ENCODE measurements around the gene ME2.

ME2 gene

GRCh38 chr18:50861617-50862016 lies 17.3 kb upstream of the ME2 start:
- H3K4me3 ChIP-seq (ENCODE audit: low read depth, low read length), result no peak overlapping the region
- no peak for TF ChIP-seq CTCF (conservative IDR thresholded peaks at IDR 0.05; ENCODE audit: low read depth, low read length)
- no peak for DNase-seq (ENCODE audit: low read depth)

- no peak overlapping the region for H3K4me3 ChIP-seq (ENCODE audit: low read depth, low read length)
- no peak for DNase-seq (ENCODE audit: low read depth)
- TF ChIP-seq CTCF (conservative IDR thresholded peaks at IDR 0.05; ENCODE audit: low read depth, low read length), result no peak
Measured at GRCh38 chr18:50862401-50862800, 16.5 kb upstream of the ME2 start.

GRCh38 chr18:50863840-50864375 lies 15.0 kb upstream of the ME2 start:
- no peak for DNase-seq (ENCODE audit: low read depth)
- no peak overlapping the region for H3K4me3 ChIP-seq (ENCODE audit: low read depth, low read length)
- TF ChIP-seq CTCF (conservative IDR thresholded peaks at IDR 0.05; ENCODE audit: low read depth, low read length), result no peak

GRCh38 chr18:50866765-50867164 lies 12.2 kb upstream of the ME2 start:
- peak; percentile 63 for DNase-seq (ENCODE audit: low read depth)
- peak; percentile 40 for TF ChIP-seq CTCF (conservative IDR thresholded peaks at IDR 0.05; ENCODE audit: low read depth, low read length)
- H3K4me3 ChIP-seq (ENCODE audit: low read depth, low read length), result no peak overlapping the region

GRCh38 chr18:50869150-50869549 lies 9.8 kb upstream of the ME2 start:
- TF ChIP-seq CTCF (conservative IDR thresholded peaks at IDR 0.05; ENCODE audit: low read depth, low read length), result no peak
- no peak for DNase-seq (ENCODE audit: low read depth)
- H3K4me3 ChIP-seq (ENCODE audit: low read depth, low read length), result no peak overlapping the region

- TF ChIP-seq CTCF (conservative IDR thresholded peaks at IDR 0.05; ENCODE audit: low read depth, low read length), result no peak
- DNase-seq (ENCODE audit: low read depth), result peak; percentile 51
- H3K4me3 ChIP-seq (ENCODE audit: low read depth, low read length), result no peak overlapping the region
Measured at GRCh38 chr18:50870138-50870845, 8.6 kb upstream of the ME2 start.

- no peak for TF ChIP-seq CTCF (conservative IDR thresholded peaks at IDR 0.05; ENCODE audit: low read depth, low read length)
- DNase-seq (ENCODE audit: low read depth), result peak; percentile 27
- no peak overlapping the region for H3K4me3 ChIP-seq (ENCODE audit: low read depth, low read length)
Measured at GRCh38 chr18:50871846-50872245, 7.1 kb upstream of the ME2 start.

Measured in choroid plexus epithelial cell (primary cell).